ENCODE results near the gene KIFBP.
A peak's percentile ranks its signal among the peaks of the same experiment; 100 is the strongest.

KIFBP gene

DNA sequence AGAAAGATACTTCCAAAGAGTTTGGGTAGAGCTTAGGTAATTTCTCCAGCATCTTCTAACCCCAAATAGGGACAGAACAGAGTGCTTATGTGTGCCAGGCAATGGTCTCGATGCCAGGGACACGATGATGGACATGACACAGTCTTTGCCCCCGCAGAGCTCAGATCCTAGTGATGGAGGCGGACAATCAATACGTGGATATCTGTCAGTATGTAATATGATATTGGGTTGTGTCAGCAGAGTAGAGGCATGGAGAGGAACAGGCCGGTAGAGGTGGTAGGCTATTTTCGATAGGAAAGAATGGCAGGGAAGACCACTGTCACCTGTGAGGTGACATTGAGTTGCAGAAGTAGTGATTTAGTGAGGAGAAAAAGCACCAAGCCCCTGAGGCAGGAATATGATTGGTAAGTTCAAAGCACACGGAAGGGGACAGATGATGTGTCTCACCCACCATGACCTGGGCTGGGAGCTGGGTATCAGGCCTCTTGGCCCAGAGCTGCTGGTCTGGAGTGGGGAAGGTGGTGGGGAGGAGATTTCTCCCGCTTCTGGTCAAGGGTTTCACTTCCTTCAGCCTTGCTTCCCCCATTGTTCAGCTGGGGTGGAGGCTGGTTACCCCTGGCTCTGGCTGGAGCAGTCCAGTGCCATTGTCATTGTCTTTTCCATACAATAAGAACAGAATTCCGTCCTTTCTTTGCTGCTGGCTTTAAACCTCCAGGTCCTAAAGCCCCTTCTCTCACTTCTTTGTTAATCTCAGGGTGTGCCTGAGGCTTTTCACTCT is 63.3 kb downstream of the KIFBP start:
- no peak for DNase-seq (ENCODE audit: low read depth)

DNA sequence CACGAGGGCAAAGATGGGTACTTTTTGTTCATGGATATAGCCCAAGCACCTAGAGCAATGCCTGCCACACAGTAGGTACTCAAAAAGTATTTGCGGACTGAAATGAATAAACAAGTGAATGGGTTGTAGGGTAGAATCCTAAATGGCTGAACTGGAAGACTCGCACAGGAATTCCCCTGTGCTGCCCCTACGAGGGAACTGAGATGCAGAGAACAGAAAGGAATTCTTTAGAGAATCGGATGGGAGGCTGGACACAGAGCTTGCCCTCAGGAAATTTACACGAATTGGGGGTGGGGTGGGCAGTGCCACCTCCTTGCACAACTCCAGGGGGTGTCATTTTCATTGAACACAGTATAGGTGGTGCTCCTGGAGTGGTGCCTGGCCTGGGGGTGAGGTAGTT is 64.1 kb downstream of the KIFBP start:
- no peak for DNase-seq (ENCODE audit: low read depth)

DNA sequence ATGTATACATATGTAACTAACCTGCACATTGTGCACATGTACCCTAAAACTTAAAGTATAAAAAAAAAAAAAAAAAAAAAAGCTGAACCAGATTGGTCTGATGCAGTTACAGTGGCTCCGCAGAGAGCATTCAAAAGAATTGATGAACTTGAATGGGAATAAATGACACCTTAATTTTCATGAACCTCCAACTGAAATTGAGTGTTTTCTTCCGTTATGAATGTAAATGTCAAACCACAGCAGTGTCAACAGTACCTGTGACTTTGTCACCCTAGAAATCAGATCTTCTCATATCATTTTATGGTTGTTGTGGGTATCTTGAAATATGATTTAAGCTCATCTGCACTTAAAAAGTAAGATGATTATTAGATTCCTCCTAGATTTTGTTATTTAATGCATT is 66.6 kb downstream of the KIFBP start:
- no peak for DNase-seq (ENCODE audit: low read depth)

DNA sequence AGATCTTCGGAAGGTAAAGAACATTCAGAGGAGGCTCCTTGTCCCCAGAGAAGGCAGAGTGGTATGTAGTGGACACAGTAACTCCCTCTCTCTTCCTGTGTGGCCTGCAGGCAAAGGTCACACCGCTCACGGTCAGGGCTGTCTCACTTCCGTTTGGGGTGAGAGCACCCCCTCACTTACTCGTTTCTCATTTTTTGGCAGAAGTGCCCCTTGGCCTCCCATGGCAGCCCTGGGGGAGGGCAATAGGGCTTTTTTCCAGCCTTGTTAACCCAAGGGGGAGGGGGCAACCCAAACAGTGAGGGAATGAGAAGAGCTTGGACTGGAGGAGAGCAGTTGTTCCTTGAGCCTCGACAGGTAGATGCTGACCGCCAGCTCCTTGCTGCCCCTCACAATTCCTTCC is 67.5 kb downstream of the KIFBP start:
- no peak for DNase-seq (ENCODE audit: low read depth)

GRCh38 chr10:69056536-69057260 is 68.1 kb downstream of the KIFBP start:
- DNase-seq (ENCODE audit: low read depth) = no peak

GRCh38 chr10:69057261-69057950 is 68.8 kb downstream of the KIFBP start:
- no peak for DNase-seq (ENCODE audit: low read depth)

DNA sequence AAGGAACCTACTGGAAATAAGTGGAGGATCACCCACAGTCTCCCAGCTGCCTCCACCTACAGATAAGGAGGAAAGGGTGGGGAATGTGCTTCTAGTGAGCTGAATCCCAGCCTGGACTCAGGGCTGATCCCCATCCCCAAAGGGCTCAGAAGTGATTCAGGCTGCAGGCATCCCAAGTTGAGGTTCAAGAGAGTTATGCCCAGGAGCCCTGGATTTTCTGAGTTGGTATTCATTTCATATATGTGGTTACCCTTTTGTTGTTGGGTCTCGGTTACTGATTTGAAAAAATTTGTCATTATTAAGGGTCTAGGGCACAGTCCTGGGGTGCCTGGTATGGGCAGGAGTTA is 69.3 kb downstream of the KIFBP start:
- peak; percentile 72 for DNase-seq (ENCODE audit: low read depth)

- no peak for DNase-seq (ENCODE audit: low read depth)
Measured at GRCh38 chr10:69060127-69060798, 71.7 kb downstream of the KIFBP start.

DNA sequence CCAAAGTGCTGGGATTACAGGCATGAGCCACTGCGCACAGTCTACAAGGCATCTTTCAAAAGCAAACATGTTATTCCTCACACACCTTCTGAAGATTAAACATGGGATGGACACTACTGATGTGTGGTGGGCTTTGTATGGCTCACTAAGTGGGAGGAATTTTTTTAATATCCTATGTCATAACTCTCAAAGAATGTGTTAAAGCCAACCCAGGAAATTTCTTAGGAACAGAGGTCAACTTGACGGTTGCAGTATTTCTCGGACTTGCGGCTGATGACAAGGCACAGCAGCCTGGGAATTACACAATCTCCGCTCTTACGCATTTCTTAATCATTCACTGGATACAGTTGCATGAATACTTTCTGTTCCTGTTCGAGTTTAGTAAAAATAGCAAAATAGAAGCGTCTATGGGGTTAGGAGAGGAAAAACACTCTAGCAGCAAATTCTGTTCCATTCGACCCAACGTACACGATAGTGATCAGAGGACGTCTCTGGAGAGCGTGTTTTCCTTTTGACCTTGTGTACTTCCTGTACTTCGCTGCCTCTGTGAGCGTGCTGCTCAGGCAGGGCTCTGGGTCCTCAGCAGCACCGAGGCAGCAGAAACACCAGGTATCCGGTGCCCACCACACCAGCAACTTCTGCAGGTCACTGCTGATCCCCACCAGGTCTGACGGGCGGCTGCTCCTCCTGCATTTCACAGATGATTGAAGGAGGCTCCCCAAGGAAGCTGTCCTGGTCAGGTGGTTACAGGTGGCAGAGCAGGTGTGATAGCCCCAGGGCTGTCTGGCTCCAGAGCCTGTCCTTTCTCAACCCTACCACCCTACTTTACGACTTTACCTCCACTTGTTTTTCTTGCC is 72.9 kb downstream of the KIFBP start:
- DNase-seq (ENCODE audit: low read depth) = peak; percentile 100

GRCh38 chr10:69062901-69063300 is 74.3 kb downstream of the KIFBP start:
- no peak for DNase-seq (ENCODE audit: low read depth)

GRCh38 chr10:69064762-69065328 is 76.2 kb downstream of the KIFBP start:
- peak; percentile 15 for DNase-seq (ENCODE audit: low read depth)

GRCh38 chr10:69065406-69066361 is 77.1 kb downstream of the KIFBP start:
- peak; percentile 79 for DNase-seq (ENCODE audit: low read depth)
